Inflammatory macrophage treated with lipopolysaccharide for 4 hours (primary cell): Measurements from ENCODE around the gene LMNTD1.

Source experiments
- DNase-seq: peaks from one replicate; pipeline ENCODE4 v3.0.0-alpha.2; 2020

Gene LMNTD1, protein sequence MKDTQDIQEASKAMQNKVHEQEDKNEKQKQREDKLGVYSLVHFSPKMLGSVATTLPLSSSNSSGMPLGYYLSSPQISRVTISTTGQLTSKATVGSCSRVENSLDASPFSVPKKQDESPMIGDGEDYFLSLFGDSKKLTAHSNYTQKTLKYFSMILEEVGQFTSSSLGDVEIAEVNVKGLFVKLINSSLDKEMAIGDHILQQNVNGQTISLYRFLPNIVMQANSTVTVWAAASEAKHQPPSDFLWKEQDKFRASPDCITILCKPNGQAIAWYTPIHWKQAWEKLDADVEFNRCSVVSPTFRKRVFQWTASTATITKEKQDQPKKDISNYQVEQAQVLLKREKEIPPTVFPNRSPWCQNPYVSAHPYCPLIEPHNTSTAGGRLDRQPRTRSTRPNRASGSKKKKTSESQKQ

DNA sequence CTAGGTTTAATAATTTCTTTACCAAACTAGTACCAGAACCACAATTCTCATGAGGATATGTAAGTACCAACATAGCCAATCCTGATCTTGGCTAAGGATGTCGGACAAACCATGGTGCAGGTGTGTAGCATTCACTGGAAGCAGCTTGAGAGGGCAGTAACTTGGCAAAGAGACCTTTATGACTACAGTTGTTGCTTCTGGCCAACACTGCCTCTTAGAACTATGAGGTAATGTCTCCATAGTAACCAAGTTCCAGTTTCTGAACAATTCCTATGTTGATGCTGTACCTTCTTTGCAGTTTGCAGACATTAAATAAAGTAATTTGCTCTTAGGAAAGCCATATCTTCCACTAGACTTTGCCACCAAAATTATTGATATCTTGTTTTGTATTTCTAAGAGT lies at the start of gene LMNTD1:
LMNTD1 (minus strand) TSS at position 186 of the 400 bp plus-strand sequence. CDS start 324 bp downstream, outside the sequence.
- DNase-seq = peak; percentile 20

DNA sequence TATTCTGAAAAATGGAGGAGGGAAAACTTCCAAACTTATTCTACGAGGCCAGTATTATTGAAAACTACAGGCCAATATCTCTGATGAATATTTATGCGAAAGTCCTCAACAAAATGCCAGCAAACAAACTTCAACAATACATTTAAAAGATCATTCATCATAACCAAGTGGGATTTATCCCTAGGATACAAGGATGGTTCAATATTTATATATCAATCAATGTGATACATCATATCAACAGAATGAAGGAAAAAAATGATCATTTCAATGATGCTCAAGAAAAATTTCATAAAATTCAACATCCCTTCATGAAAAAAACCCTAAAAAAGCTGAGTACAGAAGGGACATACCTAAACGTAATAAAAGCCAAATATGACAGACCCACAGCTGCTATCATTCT lies 45.9 kb upstream of the LMNTD1 start:
- no peak for DNase-seq

DNA sequence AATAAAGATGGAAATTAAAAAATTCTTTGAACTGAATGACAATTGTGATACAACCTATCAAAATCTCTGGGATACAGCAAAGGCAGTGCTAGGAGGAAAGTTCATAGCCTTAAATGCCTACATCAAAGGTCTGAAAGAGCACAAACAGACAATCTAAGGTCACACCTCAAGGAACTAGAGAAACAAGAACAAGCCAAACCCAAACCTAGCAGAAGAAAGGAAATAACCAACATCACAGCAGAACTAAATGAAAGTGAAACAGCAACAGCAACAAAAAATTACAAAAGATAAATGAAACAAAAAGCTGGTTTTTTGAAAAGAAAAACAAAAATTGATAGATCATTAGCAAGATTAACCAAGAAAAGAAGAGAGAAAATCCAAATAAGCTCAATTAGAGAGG lies 42.4 kb upstream of the LMNTD1 start:
- peak; percentile 35 for DNase-seq

DNA sequence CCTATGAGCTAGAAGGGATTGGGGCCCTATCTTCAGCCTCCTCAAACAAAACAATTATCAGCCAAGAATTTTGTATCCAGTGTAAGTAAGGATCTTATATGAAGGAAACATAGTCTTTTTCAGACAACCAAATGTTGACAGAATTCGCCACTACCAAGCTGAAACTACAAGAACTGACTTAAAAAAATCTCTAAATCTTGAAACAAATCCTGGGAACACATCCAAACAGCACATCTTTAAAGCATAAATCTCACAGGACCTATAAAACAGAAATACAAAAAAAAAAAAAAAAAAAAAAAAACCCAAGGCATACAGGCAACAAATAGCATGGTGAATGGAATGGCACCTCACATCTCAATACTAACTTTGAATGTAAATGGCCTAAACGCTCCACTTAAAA lies 41.3 kb upstream of the LMNTD1 start:
- no peak for DNase-seq

DNA sequence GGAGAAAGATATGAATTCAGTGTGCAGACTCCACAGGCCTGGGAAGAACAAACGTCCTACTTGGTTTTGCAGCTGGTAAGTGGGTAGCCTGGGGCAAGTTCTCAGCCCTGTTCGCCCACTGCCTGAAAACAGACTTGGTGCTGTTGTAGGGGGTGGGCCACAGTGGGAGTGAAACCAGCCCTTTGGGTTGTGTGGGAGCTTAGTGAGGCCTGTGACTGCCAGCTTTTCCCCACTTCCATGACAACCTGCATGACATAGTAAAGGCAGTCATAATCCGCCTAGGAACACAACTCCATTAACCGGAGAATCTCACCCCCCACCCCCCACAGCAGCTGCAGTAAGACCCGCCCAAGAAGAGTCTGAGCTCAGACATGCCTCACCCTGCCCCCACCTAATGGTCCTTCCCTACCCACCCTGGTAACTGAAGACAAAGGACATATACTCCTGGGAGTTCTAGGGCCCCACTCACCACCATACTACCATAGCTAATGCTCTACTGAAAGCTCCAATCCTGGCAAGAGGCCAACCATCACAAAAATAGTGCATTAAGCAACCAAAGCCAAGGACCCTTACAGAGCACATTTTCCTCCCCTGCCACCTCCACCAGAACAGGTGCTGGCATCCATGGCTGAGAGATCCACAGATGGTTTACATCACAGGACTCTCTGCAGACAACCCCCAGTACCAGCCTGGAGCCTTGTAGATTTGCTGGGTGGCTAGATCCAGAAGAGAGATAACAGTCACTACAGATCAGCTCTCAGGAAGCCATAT lies 39.8 kb upstream of the LMNTD1 start:
- DNase-seq = no peak

DNA sequence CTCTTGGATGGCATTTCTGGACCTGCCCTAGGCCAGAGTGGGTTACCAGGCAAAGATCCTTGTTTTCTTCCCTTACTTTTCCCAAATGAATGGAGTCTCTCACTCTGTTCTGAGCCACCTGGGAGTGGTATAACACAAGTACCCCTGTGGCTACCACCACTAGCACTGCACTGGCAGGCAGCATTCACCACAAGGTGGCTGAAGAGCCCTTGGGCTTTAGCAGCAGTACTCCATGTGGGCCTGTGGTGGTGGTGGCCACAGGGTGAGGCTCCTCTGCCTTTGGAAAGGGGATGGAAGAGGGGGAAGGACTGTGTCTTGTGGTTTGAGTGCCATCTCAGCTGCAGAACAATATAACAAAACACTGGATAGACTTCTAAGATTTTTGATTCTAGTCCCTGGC lies 38.1 kb upstream of the LMNTD1 start:
- no peak for DNase-seq

DNA sequence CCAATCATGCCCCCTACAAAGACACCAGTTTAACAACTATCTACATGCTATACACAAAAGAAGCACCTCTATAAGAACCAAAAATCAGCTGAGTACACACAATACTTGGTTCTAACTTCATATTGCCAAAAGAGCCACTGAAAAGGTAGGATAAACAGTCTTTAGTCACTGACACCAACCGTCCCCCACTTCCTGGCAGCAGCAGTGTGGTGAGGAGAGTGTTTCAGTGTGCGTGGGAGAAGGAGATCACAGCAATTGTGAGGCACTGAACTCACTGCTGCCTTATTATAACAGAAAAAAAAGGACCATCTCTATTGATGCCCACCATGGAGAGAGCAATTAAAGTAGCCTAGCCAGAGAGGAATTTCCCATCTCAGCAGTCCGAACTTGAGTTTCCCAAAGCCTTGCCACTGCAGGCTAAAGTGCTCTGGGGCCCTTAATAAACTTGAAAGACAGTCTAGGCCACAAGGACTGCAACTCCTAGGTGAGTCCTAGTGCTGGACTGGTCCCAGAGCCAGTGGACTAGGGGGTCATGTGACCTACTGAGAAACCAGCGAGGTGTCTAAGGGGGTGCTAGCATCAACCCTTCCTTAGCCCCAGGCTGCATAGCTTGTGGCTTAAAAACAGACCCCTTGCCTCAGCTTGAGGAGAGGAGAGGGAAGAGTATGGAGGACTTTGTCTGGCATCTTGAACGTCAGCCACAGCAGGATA lies 37.1 kb upstream of the LMNTD1 start:
- no peak for DNase-seq

DNA sequence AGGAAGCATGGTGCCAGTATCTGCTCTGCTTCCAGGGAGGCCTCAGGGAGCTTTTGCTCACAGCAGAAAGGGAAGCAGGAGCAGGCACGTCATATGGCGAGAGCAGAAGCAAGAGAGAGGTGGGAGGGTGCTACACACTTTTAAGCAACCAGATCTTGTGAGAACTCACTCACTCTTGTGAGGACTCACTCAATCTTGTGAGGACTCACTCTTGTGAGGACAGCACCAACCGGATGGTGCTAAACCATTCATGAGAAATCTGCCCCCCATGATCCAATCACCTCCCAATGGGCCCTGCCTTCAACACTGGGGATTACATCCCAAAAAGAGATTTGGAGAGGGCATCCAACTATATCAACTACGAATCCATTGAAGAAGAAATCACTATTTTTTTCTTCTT lies 34.3 kb upstream of the LMNTD1 start:
- no peak for DNase-seq

DNA sequence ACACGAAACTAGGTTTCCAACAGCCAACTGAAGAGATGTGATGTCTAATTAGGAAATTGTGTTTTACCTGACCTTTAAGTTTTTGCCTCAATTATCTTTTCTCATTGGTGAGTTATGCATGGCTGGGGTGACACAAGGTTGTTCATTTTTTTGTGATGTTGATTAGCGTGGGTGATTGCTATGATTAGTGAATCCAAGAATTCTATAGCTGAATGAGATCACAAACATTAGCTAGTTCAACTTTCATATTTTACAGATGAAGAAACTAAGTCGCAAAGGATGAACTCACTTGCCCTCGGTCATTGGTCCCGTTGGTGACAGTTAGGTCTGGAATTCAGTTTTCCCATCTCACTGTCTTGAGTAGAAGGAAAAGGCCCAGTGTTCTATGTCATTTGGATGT lies 32.6 kb upstream of the LMNTD1 start:
- no peak for DNase-seq

DNA sequence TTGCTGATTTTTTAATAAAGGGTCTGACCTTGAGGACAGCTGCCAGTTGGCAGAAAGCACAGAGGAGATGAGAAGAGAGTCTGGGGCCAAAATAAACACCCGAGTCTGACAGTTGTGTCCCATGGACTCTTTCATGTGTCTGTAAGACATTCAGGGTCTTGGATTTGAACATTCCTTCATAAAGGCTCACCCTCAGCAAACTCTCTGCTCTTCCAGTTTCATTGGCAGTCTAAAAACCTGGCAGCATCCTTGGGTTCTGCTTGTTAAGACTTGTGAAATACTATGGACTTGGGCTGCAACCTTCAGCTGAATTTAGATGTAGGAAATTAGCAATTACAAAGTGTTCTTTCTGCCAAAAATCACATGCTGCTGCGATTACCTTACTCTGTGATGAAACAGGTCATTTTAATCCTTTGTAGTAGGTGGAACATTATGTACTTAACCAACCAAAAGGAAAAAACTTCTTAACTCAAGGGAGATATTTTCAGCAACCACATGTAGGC lies 32.0 kb upstream of the LMNTD1 start:
- DNase-seq = no peak

DNA sequence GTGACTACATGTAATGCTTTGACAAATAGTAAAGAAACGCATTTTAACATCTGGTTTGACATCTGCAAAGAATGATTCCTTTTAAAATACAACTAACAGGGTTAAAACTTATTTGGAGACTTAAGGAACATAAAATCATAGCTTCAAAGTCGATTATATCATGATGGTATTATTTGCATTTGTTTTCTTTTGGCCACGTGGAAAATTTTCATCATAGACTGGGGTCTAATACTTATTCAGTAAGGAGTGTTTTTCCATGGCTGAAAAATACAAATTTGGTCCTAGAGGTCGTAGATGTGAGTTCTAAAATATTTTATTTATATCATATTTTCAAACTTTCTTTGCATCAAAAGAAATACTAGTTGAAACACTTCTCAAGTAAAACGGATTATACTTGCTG lies 31.5 kb upstream of the LMNTD1 start:
- no peak for DNase-seq

DNA sequence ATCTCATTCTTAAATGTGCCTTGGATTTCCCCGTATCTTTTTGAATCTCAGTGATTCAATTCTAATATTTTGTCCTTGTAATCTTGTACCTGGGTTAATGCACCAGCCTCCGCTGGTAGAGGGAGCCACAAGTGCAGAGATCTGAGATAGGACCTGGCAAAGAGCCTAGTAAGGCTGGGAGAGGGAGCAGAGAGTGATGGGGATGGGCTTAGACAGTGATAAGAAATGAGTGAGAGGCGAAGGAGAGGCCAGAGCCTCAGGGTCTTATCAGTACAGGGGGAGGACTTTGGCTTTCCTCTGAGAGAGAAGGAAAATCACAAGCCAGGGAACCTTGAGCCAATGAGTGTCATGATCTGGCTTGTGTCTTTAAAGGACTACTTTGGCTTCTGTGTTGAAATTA lies 30.5 kb upstream of the LMNTD1 start:
- DNase-seq = no peak

DNA sequence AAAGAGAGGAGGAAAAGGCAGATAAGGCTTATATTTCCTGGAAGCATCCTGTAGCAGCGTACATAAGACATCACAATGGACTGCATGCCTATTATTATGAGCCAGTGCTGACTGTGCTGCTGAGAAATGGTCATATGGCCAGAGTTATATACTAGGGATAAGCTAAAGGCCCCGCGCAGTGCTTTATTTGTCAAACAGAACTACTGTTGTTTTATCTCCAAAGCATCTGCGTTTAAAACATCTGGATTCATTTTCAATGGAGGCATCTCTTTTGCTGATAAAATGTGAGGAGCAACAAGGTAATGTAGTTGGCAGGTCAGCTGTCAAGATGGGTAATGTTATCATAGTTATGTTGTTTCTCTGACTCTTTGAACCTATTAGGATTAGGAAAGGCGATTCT lies 28.0 kb upstream of the LMNTD1 start:
- DNase-seq = no peak

DNA sequence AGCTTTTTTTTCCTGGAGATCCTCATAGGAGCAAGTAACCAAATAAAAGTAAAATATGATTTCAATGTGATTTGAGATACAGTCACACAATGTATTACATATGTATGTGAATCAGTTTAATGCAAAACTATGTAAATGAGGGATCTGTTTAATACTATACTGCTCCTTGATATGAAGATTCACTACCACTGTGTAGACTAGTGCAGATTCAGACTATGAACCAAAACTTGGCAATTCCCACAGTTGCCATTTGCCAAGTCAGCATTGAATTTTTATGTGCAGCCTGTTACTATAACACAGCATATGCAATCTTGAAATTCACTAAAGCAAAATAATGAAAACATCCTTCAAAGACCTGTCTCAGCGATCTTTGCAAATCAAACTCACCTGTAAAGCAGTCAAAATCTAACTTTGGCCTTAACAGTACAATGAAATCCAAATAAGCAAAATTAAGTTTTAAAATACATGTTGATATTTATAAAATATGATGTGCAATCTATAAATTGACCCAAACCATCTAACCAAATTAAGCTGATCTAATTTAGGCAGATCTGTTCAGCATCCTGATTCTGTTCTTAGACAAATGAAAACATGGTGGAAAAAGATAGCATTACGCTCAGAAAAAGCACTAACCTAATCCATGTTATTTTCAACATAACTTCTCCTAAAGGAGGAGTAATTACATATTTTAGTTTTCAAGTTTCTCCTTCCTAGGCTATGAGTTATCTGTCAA lies 25.5 kb upstream of the LMNTD1 start:
- DNase-seq = no peak

DNA sequence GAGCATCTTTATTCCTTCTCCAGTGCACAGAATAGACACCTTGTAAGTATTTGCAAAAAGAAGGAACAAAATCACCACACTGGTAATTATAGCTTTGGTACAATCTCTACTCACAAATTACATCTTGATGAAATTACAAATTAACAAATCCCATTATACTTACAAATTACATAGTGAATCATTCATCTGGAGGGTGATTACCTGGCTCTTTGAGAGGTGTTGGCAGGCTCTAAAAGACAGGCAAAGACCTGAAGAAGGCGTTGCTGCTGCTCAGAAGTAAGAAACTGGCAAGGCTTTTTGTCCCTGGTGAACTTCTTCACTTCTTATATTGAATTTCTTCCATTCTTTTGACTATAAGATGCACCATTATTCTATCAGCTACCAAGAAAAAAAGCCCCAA lies 21.7 kb upstream of the LMNTD1 start:
- DNase-seq = no peak

DNA sequence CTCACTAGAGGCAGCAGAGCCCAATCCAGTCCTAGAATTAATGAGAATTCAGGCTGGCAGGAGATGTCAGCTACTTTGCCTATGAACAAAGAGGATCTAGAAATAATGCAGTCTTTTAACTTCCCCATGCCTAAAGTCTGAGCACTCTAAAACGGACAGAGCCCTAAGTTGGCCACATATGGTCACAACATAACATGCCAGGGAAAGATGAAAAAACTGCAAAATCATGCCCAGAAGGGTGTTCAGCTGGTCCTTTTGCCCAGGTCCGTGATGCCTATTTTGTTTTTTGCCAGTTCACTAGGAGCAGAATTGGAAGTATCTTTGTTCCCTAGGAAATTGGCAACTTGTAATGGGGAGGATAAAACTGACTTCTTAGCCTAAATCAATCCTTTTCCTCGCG lies 20.3 kb upstream of the LMNTD1 start:
- DNase-seq = no peak

DNA sequence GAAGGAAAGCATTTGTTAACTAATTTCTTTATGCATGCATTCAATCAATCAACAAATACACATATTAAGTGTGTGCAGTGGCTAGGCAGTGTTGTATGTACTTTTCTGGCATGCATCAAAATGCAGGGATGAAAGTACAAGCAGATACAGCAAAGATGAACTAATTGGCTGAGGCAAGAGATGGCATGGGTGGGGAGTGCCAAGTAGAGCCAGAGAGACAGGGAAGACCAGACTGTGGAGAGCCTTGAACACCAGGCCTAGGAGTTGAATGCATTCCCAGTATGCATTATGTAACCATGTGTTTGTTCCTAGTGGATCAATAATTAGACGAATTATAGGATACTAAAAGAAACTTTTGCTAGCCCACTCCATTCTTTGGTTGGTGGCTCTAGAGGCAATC lies 17.3 kb upstream of the LMNTD1 start:
- no peak for DNase-seq

DNA sequence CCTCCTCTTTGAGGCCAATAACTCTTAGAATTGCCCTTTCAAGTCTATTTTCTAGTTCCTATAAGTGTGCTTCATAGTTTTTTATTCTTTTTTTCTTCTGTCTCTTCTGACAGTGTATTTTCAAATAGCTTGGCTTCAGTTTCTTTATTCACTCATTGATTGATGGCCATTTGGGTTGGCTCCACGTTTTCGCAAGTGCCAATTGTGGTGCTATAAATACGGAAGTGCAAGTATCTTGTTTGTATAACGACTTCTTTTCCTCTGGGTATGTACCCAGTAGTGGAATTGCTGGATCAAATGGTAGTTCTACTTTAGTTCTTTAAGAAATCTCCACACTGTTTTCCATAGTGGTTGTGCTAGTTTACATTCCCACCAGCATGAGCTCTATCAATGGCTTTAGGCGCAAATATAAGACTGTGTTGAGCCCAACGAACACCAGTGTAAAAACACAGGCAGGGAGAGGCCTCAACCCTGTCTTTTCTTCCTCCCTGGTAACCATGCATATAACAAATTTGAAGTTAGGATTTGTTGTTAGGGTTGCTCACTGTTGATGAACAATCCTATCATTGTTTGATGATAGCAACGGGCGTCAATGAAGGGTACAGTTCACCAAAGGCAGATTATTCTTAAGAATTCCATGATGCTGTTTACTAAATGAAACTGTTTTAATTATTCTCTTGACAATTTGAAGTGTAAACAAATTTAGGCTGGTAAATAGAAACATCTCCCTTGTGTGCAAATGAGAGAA lies 13.3 kb upstream of the LMNTD1 start:
- no peak for DNase-seq

DNA sequence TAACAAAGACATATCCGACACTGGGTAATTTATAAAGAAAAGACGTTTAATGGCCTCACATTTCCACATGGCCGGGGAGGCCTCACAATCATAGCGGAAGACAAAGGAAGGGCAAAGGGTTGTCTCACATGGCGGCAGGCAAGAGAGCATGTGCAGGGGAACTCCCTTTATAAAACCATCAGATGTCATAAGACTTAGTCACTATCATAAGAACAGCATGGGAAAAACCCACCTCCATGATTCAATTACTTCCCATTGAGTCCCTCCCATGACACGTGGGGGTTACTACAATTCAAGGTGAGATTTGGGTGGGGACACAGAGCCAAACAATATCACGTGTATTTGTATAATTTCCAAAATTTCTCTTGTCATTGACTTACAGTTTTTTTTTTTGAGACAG lies 5.5 kb upstream of the LMNTD1 start:
- peak; percentile 53 for DNase-seq

DNA sequence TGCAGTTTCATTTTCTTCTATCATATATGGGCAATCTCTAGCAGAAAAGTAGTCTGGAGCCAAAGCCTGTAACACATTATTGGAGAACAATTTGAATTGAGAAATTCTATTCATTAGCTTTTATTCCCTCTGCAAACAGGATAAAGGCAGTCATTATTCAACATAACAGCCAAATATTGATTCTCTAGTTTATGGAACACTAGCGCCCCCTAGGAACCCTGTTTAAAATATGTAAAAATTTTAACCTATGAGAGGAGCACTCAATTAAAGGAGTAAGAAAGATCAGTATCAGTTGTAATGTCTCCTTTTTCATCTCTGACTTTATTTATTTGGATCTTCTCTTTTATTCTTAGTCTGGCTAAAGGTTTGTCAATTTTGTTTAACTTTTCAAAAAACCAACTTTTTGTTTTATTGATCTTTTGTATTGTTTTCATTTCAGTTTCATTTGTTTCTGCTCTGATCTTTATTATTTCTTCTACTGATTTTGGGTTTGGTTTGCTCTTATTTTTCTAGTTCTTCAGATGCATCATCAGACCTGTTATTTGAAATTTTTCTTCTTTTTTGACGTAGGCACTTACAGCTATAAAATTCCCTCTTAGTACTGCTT lies 4.8 kb upstream of the LMNTD1 start:
- DNase-seq = peak; percentile 37

DNA sequence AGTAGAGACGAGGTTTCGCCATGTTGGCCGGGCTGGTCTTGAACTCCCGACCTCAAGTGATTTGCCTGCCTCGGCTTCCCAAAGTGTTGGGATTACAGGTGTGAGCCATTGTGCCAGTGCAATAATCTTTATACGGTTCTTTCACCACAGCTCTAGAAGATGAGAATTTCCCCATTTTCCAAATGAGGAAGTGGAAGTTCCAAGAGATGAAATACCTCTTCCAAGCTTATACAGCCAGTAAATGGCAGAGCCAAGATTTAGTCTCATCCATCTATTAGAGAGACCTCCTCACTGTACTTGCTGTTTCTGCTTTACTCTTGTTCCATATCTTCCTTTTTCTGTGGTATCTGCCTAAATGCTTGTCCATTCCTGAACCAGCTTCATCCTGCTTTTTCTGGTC lies 3.1 kb upstream of the LMNTD1 start:
- peak; percentile 62 for DNase-seq

DNA sequence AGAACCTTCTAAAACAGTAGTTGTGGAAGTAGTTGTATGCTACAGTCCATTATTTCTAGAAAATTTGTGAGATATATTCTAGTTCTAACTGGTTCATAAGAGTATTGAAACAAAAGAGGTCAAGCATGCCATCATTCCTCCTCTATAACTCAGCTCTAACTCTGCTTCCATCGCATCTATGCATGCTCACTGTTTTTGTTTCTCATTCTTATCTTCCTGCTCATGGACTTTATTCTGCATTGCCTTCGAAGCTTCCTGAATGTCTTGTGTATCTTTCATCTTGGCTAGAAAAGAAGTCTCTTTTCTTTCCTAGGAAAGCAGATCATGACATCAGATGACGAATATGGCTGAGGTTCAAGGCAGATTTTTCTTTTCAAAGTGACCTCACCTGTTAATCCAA lies 402 bp downstream of the LMNTD1 start:
- no peak for DNase-seq
